Inflammatory macrophage (primary cell): Measurements from ENCODE around the gene WARS2.

ENCODE experiments used
- DNase-seq, 2 donors: peaks; one replicate each; pipeline ENCODE4 v3.0.0-alpha.2; 2020 to 2022

WARS2 gene

GRCh38 chr1:119012383-119012782, 128.1 kb downstream of the WARS2 start:
- DNase-seq: no peak

DNA sequence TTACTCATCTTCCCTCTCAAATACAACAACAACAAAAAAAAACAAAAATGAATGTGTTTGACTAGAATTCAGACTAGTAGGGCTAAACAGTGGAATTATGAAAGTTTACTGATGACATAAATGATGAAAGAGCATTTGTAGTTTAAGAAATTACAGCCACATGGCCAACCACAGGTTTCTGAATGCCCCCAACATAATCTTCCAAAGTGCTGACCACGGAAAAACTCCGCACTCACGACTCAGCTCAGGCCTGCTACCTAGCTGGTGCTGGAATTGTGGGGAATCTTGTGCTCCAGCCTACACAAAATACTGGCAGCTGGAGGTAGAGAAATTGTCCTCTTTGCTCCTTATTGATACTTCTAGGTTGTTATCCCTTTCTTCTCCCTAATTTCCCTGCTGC, 128.7 kb downstream of the WARS2 start:
- DNase-seq: no peak

DNA sequence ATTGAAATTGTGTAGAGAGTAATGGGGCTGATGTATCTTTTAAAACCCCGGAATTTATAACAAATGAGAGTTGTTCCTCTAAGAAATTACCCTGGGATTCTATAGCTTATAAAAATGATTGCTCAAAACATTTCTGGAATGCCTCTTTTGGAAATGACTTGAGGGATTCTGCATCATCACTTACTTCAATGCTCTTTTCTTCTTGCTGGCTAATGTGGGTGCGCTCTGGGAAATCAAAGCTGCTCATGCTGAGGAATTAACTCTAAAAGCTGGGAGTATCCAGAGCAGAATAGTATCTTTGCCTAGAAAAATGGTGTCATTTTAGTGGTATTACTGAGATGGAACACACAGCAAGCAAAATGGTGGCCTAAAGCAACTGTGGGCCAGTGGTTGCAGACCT, 129.3 kb downstream of the WARS2 start:
- DNase-seq: no peak

- no peak for DNase-seq
Observed at GRCh38 chr1:119010201-119010600, 130.3 kb downstream of the WARS2 start.

GRCh38 chr1:119009312-119009655, 131.2 kb downstream of the WARS2 start:
- DNase-seq: no peak

DNA sequence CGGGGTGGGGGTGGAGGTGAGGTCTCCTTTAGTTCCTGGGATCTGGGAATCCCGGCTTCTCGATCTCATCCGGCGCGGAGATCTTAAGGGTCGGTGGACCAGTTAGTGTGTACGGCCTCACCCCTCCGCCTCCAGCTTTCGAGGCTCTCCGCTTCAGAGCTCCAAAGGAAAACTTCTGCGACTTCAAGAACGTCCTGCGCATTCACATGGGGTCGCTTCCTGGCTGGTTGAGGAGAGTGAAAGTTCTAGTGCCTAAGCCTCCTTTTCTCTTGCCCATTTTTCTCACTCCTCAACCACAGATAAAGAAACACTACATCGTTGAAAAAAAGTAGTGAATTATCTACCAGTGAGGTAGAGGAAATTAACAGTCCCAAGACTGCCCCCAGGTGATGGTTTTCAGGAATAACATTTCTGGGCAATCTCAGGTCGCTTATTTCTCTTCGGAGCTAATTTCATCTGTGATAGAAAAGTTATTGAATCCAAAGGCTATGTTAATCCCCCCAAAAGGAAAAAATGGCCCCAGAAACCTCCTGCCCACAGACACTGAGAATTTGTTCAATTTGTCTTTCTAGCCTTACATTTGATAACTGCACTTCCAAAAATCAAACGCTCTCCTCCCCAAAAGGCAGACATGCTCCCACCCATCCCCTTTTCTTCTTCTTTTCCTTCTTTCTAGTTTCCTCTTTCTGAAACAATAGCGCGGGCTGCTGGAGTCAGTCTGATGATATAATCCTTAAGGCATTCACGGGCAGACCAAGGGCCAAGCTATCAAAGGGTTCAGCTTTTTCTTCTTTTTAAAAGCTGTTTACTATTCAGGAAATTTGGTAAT, 131.8 kb downstream of the WARS2 start:
- peak; percentile 39 to 48 for DNase-seq

DNA sequence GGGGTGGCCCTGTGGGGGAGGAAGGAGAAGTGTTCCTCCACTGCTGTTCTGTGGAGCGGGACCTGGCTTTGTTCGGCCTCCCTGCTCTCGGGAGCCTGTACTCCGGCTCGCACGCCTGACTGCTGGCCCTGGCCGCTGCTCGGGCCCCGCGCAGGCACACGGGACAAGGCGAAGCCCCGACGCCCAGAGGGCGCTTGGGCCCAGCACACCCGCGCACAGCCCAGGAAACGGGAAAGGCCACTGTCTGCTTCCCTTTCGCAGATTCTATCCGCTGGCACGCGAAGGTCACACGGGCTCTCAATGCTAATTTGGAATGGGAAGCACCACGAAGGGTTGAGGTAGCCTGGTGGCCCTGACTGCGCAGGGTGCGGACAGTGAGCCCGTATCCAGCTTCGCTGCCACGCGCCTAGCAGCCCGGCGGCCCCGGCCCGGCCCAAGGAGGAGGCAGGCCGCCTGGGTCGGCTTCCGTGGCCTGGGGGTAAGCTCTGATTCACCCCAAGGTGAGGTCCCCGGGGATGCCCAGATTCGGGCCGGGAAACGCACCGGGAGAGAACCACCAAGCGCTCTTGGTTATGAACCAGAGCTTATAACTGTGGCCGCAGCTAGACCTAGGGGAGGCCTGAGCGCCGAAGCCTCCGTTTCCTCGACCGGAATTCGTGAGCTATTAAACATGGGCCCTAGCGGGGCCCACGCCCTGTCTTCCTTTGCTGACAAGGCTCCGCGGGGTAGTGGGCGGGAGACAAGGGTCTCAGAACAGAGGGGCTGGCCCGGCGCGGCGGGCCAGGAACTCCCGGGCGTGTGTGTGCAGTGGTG, 132.6 kb downstream of the WARS2 start:
- peak in 1 of 2 donors; percentile 17 for DNase-seq

DNA sequence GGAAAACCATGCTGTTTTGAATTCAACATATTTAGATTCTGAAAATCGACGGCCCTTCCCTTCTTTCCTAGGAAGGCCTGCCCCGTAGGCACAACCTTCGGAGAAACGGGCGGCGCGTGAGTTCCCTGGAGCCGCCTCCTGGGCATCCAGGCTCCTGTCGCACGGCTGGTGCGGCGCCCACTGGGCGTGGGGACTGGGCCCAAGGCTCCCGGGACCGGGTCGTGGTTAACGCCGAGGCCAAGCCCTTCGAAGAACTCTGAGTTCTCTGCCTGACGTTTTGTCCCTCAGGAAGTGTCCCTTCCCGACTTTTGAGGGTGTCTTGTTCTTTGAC, 133.1 kb downstream of the WARS2 start:
- no peak for DNase-seq

DNA sequence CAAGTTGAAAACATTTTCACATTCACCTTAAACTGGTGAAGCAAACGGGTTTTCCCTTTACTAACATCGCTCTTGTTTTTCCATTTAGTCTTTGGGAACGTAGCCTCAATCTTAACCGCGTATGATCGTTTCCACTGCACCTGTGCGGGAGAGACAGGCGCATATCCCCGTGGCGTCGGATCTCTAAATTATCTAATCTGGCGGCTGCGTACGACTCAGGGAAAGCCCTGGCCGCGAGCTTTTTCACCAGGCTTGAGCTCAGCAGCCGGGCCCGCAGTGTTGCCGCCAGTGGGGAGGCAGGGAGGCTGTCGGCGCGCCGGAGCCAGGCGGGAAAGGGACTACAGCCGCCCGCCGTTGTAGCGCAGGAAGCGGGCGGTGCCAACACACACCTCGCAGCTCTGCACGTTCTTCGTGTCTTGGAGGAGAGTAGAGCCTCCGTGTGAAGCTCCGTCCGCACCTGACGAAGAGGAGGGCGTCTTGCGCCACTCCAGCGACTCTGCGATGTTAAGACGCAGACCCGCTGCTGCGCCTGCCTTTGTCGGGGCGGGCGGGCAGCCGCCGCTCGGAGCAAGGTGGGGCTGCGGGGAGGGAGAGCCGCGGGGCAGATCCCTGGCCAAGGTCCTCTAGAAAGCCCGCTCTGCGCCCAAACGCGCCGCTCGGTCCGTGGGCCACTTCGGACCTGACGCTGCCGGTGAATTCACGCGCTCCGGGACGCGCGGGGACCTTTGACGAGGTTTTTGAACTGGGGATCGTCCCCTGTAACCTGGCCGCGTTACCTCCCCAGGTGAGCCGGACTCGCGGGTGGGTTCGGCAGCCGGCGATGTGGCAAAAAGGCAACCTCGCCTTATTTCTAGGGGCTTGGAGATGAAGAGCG, 133.8 kb downstream of the WARS2 start:
- no peak for DNase-seq

- no peak for DNase-seq
Observed at GRCh38 chr1:119005724-119006405, 134.6 kb downstream of the WARS2 start.

DNA sequence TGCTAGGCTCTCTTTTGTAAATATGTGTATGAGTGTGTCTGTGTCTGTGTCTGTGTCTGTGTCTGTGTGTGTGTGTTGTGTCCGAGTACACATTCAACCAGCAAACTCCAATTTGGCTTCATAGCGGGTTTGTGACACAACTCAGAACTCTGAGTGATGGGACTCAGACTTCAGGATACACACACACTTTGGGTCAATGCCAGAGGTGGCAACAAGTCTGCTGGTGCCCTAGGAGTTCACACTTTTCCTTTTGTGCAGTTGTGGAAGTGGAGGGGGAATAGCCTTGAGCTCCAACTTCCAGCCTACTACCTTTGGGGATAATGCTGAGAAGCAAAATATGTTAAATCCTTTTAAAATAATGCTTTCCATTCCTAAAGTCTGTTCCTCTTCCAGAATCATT, 135.7 kb downstream of the WARS2 start:
- DNase-seq: no peak

DNA sequence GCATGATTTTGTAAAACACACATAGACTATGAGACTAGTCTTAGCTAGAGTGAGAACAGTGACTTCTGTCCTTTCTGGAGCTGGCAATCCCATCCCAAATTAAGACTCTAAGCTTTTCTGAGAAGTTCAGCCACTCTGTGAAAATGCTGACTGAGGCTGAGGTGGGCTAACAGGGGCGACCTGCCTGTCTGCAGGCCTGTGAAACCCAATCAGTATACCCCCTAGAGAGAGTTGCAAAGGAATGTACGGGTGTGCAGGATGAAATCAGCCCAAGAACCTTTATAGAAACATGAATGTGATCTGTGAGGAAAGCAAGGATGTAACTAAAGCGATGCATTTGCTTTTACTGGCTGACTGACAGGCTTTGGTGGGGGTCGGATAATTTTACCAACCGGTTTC, 136.3 kb downstream of the WARS2 start:
- DNase-seq: no peak

DNA sequence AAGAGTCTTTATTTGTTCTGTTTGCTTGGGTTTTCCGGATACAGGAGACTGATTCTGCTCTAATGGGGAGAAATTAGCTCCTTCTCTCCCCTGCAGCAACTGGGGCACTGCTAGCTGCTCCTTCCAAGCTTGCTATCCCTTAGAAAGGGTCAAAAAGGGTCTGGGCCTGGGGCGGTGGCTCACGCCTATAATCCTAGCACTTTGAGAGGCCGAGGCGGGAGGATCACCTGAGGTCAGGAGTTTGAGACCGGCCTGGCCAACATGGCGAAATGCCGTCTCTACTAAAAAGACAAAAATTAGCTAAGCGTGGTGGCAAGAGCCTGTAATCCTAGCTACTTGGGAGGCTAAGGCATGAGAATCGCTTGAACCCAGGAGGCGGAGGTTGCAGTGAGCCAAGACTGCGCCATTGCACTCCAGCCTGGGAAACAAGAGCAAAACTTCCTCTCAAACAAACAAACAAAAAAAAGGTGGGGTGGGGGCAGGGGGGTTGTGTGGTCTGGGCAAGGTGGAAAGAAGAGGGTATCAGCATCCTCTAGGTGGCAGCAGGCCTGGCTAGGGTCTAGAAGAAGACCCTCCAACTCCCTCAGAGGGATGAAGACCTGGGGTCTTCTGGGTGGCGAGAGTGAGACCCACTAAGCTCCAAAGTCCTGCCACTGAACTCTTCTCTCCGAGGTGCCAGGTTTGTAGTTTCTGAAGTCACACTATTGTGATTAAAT, 136.9 kb downstream of the WARS2 start:
- no peak for DNase-seq

GRCh38 chr1:119002028-119002686, 138.3 kb downstream of the WARS2 start:
- DNase-seq: peak; percentile 20 to 21

DNA sequence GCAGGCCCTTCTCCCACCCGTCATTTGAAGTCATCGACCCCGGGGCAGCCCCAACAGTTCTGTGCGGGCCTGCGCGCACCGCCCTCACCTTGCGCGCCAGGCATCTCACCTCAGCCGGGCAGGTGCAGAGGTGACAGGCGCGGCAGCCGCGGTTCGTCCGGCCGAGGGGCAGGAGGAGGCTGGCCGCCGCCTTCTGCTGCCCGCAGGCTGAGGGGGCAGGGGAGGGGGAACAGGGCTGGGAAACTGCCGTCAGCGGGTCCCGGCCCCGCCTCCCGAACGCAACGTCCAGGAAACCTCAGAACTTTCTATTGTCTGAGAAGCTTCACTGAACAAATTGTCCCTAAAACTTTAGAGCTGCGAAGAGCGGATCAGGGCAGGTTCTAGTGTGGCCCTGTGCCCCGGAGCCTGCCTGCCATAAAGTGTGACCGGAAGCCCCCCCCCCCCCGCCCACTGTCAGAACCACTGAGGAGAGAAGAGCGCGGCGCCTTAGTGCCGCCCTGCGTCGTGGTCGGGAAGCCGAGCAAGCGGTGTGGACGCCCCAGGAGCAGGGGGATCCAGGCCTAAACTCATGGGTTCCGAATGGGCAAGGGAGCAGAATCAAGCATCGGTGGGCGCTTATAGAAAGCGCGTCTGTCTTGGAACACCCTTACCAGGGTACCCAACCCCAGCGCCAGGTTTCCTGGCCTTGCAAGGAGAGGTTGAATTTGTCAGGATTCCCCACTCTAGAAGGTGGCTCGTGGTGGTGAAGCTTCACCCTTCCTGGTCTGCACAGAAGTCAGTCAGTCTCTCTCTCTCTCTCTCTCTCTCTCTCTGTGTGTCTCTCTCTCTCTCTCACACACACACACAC, 139.0 kb downstream of the WARS2 start:
- no peak for DNase-seq

GRCh38 chr1:119000371-119001180, 139.9 kb downstream of the WARS2 start:
- DNase-seq: peak in 1 of 2 donors; percentile 21

DNA sequence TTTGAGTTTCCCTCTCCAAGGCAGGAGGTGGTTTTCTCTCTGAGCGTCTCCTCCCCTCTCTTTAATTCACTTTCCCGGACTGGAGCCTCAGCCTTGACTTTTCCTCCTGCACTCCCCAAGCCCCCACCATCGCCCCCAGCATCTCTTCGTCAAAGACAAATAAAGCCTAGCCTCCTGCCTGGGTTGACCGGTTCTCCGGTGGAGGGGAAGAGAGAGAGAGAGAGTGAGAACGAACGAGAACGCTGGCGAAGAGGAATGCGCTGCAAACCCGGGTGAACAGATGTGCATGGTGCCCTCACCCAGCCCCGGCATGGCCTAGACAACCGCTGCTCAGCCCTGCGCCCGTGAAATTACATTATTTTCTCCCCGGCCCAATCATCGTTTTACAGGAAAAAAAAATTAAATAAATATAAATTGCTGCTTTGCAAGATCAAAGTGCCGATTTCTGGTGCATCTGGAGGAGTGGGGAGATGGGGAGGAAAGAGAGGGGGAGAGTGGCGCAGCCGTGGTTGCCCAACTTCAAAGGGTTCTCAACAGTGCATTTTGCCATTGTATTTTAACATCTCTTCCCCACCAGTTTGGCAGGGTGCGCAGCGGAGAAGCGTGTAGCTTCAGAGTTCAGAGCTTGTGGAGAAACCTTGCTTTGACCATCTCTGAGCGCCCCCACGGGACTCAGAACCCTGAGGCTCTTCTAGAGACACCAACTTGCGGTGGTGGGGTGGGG, 140.9 kb downstream of the WARS2 start:
- DNase-seq: no peak

GRCh38 chr1:118998171-118998570, 142.3 kb downstream of the WARS2 start:
- no peak for DNase-seq

- DNase-seq: no peak
Observed at GRCh38 chr1:118997225-118997624, 143.2 kb downstream of the WARS2 start.
